ENCODE results near the gene STXBP5. TPM values are rescaled to one million over a fixed set of nuclear protein-coding genes. Genes with fewer than 3 reads are reported as not detected.
A peak's percentile ranks its signal among the peaks of the same experiment; 100 is the strongest.
"Not testable (repeated sequence)": the region's sequence is repeated elsewhere in the genome, so short reads cannot be mapped to it uniquely, and the experiment has no call there.

STXBP5 gene
- total RNA-seq, 1 donor from 2014 or later = 26.2 TPM

GRCh38 chr6:147322299-147323162, 118.3 kb downstream of the STXBP5 start:
- intact Hi-C loops (cut with DNase I) = no loop called here
- ATAC-seq = peak; percentile 62
- DNase-seq (ENCODE audit: low spot score) = no peak

GRCh38 chr6:147325557-147325956, 121.3 kb downstream of the STXBP5 start:
- DNase-seq (ENCODE audit: low spot score) = no peak
- no peak for ATAC-seq
- intact Hi-C loops (cut with DNase I) = no loop called here

GRCh38 chr6:147331401-147331800, 127.2 kb downstream of the STXBP5 start:
- ATAC-seq = no peak
- intact Hi-C loops (cut with DNase I) = no loop called here

DNA sequence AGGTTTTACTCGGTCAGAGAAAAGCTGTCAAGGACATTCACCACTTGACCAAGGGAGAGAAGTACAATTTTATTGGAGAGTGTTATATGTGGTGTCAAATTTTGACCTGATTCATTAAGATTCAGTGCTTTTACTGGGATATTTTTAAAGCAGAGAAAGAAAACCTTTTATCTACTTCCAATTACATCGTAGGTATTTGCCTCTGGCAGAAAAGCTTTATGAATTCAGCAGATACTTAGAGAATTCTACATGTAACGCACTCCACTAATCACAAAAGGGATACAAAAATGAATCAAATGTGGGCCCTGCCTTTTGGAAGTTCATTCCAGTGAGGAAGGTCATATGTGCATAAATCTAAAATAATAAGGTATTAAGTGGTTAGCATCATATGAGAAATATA, 133.7 kb downstream of the STXBP5 start:
- ATAC-seq = no peak
- intact Hi-C loops (cut with DNase I) = no loop called here
- no peak for DNase-seq (ENCODE audit: low spot score)

More at GRCh38 chr6:147331401-147331800, 127.2 kb downstream of the STXBP5 start:
- DNase-seq (ENCODE audit: low spot score) = no peak

DNA sequence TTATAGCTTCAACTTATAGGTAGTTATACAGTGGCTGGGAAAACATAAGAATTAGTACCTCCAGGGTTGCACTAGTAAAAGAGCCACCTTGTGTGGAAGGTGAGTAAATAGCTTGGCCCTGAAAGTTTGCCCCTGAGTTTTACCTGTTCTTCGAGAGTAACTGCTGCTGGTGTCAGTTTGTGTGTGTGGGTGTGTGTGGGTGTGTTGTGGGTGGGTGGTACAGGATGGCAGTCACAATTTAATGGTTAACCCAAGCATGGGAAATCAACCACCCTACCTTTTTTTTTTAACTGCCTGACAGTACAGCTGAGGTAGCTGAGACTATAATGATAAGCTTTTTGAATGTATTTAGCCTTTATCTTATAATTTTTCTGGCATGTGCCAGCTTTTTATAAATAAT, 137.3 kb downstream of the STXBP5 start:
- no peak for ATAC-seq
- no peak for DNase-seq (ENCODE audit: low spot score)
- intact Hi-C loops (cut with DNase I) = no loop called here

DNA sequence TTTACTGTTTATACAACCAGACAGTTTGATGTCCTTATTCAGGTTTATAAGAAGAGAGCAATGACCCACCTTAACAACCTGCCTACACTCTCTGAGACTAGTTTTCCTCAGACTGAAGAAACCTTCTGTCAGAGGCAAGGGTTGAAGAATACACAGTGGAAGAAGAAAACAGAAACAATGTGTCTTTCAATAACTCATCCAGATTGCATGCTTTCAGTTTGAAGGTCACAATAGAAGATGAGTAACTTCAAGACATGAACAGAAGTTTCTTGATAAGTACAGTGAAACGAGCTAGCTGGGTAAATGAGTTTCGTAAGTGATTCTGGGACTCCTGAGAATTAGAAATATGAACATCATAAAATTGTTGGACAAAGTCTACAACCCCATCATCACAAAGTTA, 141.7 kb downstream of the STXBP5 start:
- no peak for ATAC-seq

DNA sequence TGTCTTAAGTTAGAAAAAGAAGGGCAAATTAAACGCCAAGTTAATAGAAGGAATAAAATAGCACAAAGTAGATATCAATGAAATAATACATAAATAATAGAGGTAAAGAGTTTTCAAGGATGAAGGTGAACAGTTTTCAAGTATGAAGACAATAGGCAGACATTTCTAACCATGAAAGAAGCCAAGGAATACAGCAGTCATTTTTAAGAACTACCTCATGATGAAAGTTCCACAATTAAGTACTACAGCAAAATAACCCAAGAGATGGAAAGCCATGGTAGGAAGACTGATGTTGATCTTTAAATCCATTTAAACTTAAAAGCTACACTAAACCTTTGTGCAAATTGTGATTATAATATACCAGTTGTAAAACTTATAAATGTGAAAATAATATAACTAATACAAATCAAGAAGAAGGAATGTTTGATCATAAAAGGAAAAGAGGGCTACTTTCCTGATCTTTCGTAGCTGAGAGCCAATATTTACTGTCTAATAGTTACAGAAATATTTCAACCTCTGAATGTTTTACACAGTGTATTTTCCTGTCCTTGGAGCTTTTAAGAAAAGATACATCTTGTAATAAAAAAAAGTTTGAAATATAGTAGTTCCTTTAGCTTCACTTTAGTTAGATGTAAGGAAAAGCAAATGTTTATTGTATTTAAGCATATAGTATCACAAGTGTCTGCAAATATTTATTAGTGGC, 143.1 kb downstream of the STXBP5 start:
- no peak for DNase-seq (ENCODE audit: low spot score)
- intact Hi-C loops (cut with DNase I) = no loop called here

More for the DNA sequence above, 141.7 kb downstream of the STXBP5 start:
- DNase-seq (ENCODE audit: low spot score) = no peak
- intact Hi-C loops (cut with DNase I) = no loop called here

DNA sequence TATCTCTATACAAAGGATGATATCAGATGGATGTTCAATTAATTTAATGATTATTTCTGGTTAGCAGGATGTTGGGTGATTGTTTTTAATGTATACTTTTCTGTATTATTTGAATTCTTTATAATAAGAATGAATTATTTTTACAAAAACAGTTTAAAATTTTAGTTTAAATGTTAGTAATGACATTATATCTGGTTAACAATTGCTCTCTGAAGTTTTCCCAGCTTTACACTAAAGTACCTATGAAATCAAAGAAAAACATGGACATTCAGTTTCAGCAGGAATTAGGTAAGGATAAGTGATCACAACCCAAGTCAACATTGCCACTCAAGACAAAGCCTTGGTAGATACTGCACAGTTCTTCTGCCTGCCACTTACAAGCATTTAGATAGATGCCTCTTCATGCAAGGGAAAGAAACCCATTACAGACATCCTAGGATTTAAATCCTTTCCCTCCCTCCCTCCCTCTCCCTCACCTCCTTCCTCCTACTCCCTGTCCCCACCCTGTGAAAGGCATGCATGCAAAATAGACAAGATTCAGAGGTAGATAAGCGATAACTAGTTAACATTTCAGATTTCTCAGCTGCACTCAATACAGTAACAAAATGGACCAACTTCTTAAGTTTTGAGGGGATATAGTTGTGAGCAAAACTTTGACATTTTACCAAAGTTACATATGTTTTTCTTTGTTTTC, 143.8 kb downstream of the STXBP5 start:
- ATAC-seq (no peak), DNase-seq (ENCODE audit: low spot score) (no peak)
- intact Hi-C loops (cut with DNase I) = no loop called here

More for the DNA sequence above, 143.1 kb downstream of the STXBP5 start:
- no peak for ATAC-seq

GRCh38 chr6:147361311-147361981, 157.2 kb downstream of the STXBP5 start:
- intact Hi-C loops (cut with DNase I) = no loop called here
- ATAC-seq = no peak
- DNase-seq (ENCODE audit: low spot score) = no peak

DNA sequence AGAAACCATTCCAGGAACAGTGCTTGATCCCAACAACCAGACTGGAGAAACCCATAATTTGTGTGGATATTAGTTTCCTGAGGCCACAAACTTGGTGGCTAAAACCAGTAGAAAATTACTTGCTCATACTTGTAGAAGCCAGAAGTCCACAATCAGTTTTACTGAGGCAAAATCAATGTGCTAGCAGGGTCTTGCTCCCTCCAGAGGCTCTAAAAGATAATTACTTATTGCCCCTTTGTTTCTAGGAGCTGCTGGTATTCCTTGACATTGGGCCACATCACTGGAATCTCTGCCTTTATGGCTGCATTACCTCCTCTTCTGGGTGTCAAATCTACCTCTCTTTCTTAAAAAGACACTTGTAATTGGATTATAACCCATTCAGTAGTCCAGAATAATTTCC, 162.1 kb downstream of the STXBP5 start:
- intact Hi-C loops (cut with DNase I) = no loop called here
- ATAC-seq (no peak), DNase-seq (ENCODE audit: low spot score) (no peak)

GRCh38 chr6:147371325-147371724, 167.1 kb downstream of the STXBP5 start:
- intact Hi-C loops (cut with DNase I) = no loop called here

GRCh38 chr6:147372806-147373205, 168.6 kb downstream of the STXBP5 start:
- intact Hi-C loops (cut with DNase I) = no loop called here
- no peak for ATAC-seq

More at GRCh38 chr6:147371325-147371724, 167.1 kb downstream of the STXBP5 start:
- ATAC-seq (no peak), DNase-seq (ENCODE audit: low spot score) (no peak)

DNA sequence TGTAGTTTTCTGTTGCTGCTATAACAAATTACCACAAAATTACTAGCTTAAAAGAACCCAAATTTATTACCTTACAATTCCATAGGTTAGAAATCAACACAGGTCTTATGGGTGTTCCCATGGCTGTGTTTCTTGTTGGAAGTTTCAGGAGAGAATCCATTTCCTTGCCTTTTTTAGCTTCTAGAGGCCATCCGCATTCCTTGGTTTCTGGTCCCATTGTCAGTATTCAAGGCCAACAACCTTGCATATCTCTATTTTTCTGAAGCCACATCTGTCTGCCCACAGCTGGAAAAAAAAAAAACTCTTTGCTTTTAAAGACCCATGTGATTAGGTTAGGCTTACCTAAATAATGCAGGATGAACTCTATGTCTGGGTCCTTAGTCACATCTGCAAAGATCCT, 174.6 kb downstream of the STXBP5 start:
- ATAC-seq (no peak), DNase-seq (ENCODE audit: low spot score) (no peak)
- intact Hi-C loops (cut with DNase I) = no loop called here

More at GRCh38 chr6:147372806-147373205, 168.6 kb downstream of the STXBP5 start:
- DNase-seq (ENCODE audit: low spot score) = no peak

GRCh38 chr6:147380841-147381240, 176.6 kb downstream of the STXBP5 start:
- ATAC-seq; intact Hi-C loops (cut with DNase I); DNase-seq (ENCODE audit: low spot score): not testable (repeated sequence)

DNA sequence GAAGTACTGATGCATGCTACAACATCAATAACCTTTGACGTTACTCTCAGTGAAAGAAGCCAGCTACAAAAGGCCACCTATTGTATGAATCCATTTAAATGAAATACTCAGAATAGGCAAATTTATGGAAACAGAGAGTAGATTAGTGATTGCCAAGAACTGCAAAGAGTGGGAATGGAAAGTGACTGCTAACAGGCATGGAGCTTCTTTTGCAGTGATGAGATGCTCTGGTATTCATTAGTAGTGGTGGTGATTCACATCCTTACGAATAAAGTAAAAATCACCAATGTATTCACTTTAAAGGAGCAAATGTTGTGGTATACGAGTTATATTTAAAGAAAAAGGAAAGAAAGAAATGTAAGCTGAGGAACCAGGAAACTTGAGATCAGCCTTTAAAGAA, 177.5 kb downstream of the STXBP5 start:
- DNase-seq (ENCODE audit: low spot score) (no peak), ATAC-seq (no peak)
- intact Hi-C loops (cut with DNase I) = no loop called here

DNA sequence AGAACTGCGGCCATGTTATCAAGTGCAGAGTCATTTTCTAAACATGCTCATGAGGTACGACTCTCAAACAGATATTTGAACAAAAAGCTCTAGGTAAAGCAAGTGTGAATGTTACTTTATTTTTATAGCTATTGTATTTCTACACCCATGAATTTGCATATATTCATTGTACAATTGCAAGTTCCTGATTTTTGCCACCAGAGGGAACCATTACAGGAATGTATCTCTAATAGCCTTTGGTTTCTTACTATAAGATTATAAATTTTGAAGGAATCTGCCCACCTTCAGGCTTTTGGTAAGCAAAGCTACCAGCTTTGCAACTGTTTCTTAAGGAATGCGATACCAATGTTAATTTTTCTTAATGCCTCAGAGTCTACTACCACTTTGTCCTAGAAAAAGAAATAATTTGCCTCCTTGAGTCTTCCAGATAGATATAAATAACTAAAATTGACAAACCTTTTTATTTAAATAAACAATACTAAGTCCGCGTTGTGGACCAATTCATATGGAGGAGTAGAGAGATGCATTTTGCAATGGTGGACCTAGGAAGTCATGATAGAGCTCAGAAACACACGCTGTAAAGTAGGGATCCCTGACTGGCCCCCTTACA, 178.8 kb downstream of the STXBP5 start:
- DNase-seq (ENCODE audit: low spot score) = no peak
- no peak for ATAC-seq
- intact Hi-C loops (cut with DNase I) = no loop called here

GRCh38 chr6:147384029-147384428, 179.8 kb downstream of the STXBP5 start:
- ATAC-seq (no peak), DNase-seq (ENCODE audit: low spot score) (no peak)
- intact Hi-C loops (cut with DNase I) = no loop called here

Data from sciatic nerve (tissue), 2 donors.